Activated naive CD4-positive, alpha-beta T cell treated with anti-CD3 and anti-CD28 coated beads for 36 hours (primary cell): ENCODE results near the gene LUZP2. TPM values are rescaled to one million over a fixed set of nuclear protein-coding genes. Genes with fewer than 3 reads are reported as not detected.

Experiments used
- CTCF ChIA-PET: fragments of 350-600 bp; sonication (Branson Sonifier 250); formaldehyde crosslinking; loops from one replicate; lab custom pipeline; 2021; ENCODE audit warnings: antibody characterized with exemption; lab: Charles Lee
- DNase-seq: peaks from one replicate; pipeline ENCODE4 v3.0.0-alpha.2; 2020
- H3K27ac Mint-ChIP-seq: one replicate; pipeline ENCODE4 v1.8.0; 2021; ENCODE audit warnings: mild to moderate bottlenecking, mixed read lengths
- H3K27me3 Mint-ChIP-seq: one replicate; pipeline ENCODE4 v1.8.0; 2021; ENCODE audit warnings: low read depth, mixed read lengths
- H3K36me3 Mint-ChIP-seq: one replicate; pipeline ENCODE4 v1.8.0; 2021; ENCODE audit warnings: low read depth, mixed read lengths
- H3K4me1 Mint-ChIP-seq: one replicate; pipeline ENCODE4 v1.8.0; 2021; ENCODE audit warnings: low read depth, mixed read lengths
- H3K4me3 Mint-ChIP-seq: one replicate; pipeline ENCODE4 v1.8.0; 2021; ENCODE audit warnings: mild to moderate bottlenecking, moderate library complexity, mixed read lengths
- H3K9me3 Mint-ChIP-seq: one replicate; pipeline ENCODE4 v1.8.0; 2021; ENCODE audit warnings: mixed read lengths
- intact Hi-C: fragments of 100-400 bp; cut with micrococcal nuclease; formaldehyde crosslinking; loops from one replicate; pipeline ENCODE4 v1.15.1; 2023
- total RNA-seq, 2 experiments: library from RNA; stranded (reverse); gene quantifications; one replicate each; pipeline ENCODE4 v1.2.3, GENCODE V29; 2021

LUZP2 gene
- total RNA-seq, 2 experiments from 2014 or later = not detected

DNA sequence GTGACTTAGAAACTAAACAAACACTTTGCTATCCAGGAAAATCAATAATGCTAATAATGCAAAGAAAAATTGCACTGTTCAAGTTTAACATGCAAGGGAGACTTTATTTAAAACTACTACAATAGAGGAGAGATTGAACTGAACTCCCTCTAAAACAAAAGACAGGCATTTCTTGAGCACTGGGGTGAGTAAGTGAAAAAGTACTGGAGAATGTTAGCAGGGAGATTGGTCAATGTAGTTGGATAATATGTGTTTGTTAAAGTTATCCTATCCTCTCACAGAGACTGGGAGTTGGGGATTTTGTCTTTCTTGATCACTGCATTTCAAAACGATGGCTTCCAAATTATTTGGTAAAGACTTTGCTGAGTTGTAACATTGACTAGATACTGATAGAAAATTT, 77.6 kb downstream of the LUZP2 start:
- DNase-seq = no peak
- Mint-ChIP-seq H3K9me3 (peaks cover 3% of the 10 kb centered on the region), H3K4me1 (no peaks in the 10 kb centered on the region), H3K27ac (no peak overlapping the region), H3K27me3 (no peaks in the 10 kb centered on the region), H3K36me3 (no peaks in the 10 kb centered on the region), H3K4me3 (no peak overlapping the region)
- intact Hi-C loops = no loop called here
- CTCF ChIA-PET = no interaction called here

DNA sequence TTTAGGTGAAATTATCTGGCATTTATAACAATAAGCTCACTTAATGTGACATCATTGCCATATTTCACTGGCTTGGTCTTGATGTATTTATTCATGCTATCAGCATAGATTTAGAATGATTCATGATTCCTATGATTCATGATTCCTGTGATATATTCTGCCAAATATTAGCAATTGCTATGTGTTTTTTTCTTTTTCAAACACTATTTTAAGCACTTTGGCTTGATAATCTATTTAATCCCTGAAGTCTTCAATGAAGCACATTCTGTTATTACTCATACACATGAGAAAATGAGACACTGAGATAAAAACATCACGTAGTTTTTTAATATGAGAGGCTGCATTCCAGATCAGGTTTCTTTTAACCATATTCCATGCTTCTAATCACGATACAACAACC, 78.5 kb downstream of the LUZP2 start:
- Mint-ChIP-seq H3K4me3 (no peak overlapping the region), H3K36me3 (no peaks in the 10 kb centered on the region), H3K27ac (no peak overlapping the region), H3K4me1 (no peaks in the 10 kb centered on the region), H3K9me3 (peaks cover 3% of the 10 kb centered on the region), H3K27me3 (no peaks in the 10 kb centered on the region)
- intact Hi-C loops = no loop called here
- no peak for DNase-seq
- CTCF ChIA-PET = no interaction called here

DNA sequence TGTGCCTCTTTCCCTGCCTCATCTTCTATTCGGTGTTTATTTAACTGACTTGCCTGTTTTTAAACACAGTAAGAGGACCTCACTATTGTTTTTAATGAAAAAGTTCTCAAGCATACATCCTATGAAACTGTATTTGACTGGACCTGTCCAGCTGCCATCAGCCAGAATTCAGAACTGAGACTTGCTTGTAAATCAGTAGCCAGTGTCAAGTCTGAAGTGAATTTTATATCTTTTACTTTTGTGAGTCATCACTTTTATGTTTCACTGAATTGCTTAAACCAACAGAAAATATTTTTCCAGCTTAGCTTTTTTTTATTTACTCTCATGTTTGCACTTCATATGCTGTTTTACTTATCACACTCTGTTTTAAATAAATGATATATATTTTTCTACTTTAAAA, 88.3 kb downstream of the LUZP2 start:
- no peaks in the 10 kb centered on the region for H3K4me1 Mint-ChIP-seq
- CTCF ChIA-PET = no interaction called here
- H3K36me3 Mint-ChIP-seq = no peaks in the 10 kb centered on the region
- DNase-seq = no peak
- no peak overlapping the region for H3K4me3 Mint-ChIP-seq
- H3K27me3 Mint-ChIP-seq = no peaks in the 10 kb centered on the region
- no peak overlapping the region for H3K27ac Mint-ChIP-seq
- H3K9me3 Mint-ChIP-seq = peaks cover 2% of the 10 kb centered on the region
- intact Hi-C loops = no loop called here

DNA sequence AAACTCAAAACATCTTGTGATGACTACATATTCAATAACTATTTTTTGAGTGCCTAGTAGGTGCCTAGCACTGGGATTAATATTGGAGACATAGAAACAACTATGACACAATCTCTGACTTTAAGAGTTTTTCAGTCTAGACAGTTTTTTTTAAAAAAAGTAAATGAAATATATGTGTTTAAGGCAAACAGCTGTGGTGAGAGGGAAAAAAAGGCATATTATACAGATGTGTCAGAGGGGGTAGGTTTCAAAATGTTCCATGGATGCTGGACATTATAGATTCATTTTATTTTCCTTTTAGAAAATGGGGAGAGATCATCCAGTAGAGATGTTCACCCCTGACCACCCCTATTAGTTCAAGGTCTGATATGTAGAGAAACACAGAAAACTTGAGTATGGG, 90.8 kb downstream of the LUZP2 start:
- DNase-seq = no peak
- H3K4me3 Mint-ChIP-seq = no peak overlapping the region
- no peak overlapping the region for H3K27ac Mint-ChIP-seq
- H3K4me1 Mint-ChIP-seq = no peaks in the 10 kb centered on the region
- H3K9me3 Mint-ChIP-seq = peaks cover 2% of the 10 kb centered on the region
- no peaks in the 10 kb centered on the region for H3K27me3 Mint-ChIP-seq
- intact Hi-C loops = no loop called here
- H3K36me3 Mint-ChIP-seq = no peaks in the 10 kb centered on the region
- CTCF ChIA-PET = no interaction called here

DNA sequence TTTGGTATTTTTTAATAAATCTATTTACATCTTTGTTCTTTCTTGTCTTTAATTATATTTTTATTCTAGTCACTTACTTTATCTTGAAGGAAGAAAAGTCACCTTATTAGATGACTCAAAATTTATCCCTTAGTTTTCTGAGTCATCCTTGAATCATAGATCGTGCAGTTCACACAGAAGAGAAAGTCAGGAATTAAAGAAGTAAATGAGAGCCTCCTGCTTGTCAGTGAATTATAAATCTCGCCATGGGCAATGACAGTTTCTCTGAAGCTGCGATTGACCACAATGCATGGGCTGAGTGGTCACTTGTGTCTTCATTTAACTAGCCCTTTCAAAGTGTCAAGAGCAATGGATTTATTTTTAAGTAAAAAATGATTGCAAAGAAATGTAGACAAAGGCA, 91.2 kb downstream of the LUZP2 start:
- DNase-seq = no peak
- CTCF ChIA-PET = no interaction called here
- no peak overlapping the region for H3K27ac Mint-ChIP-seq
- H3K9me3 Mint-ChIP-seq = peaks cover 2% of the 10 kb centered on the region
- no peaks in the 10 kb centered on the region for H3K36me3 Mint-ChIP-seq
- H3K4me3 Mint-ChIP-seq = no peak overlapping the region
- H3K4me1 Mint-ChIP-seq = no peaks in the 10 kb centered on the region
- no peaks in the 10 kb centered on the region for H3K27me3 Mint-ChIP-seq
- intact Hi-C loops = no loop called here

DNA sequence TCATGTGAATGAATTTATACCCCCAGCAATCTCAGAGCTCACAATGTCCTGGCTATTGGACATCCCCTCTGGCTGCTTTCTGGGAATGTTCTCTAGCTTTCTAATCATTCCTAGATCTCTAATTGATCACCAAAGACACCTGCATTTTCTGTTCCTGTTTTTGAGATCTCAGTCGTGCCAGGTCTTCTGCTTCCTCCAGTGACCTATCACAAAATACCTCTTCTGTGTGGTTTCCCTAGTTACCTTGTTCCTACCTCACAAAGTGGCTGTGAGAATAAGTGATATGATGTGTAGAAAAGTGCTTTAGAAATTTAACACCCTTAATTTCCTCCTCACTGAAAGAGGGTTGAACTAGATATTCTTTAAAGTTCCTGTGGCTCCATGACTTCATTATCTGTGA, 92.2 kb downstream of the LUZP2 start:
- H3K36me3 Mint-ChIP-seq = no peaks in the 10 kb centered on the region
- CTCF ChIA-PET = no interaction called here
- no peak overlapping the region for H3K4me3 Mint-ChIP-seq
- H3K4me1 Mint-ChIP-seq = no peaks in the 10 kb centered on the region
- peaks cover 2% of the 10 kb centered on the region for H3K9me3 Mint-ChIP-seq
- no peak for DNase-seq
- H3K27ac Mint-ChIP-seq = no peak overlapping the region
- no peaks in the 10 kb centered on the region for H3K27me3 Mint-ChIP-seq
- intact Hi-C loops = no loop called here

DNA sequence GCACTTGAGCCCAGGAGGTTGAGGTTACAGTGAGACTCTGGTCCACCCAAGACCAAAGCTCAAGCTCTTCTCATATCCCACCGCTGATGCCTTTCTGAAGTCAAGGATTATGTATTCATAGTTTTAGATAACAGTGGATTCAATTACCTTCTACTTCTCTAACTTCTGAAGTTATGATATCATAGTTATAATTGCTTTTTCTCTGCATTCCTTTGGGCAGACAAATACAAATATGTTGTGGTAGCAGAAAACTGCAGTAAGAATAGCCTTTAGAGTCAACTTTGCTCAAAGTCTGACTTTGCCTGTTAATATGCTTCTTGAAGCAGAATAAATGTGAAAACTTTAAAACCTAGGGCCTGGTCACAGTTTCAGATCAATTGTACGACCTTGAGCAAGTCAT, 94.4 kb downstream of the LUZP2 start:
- Mint-ChIP-seq H3K27ac (no peak overlapping the region), H3K4me3 (no peak overlapping the region), H3K36me3 (no peaks in the 10 kb centered on the region), H3K4me1 (no peaks in the 10 kb centered on the region), H3K9me3 (no peaks in the 10 kb centered on the region), H3K27me3 (no peaks in the 10 kb centered on the region)
- intact Hi-C loops = no loop called here
- CTCF ChIA-PET = no interaction called here
- no peak for DNase-seq

DNA sequence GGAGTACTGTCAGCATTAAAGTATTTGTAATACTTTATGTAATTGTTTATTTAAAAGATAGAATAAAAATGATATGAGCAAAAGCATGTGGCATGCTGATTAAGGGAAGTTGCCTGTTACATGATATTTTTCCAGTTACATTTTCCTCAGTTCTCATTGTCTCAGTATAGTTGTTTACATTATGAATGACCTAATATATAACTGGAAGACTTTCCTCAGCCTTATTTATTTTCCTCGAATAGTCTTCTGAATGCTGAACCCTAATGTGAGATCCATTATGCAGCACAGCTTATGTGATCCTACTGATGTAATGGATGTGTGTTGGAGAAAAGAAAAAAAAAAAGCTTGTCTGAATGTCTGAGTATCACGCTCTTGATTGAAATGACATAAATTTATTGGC, 95.5 kb downstream of the LUZP2 start:
- DNase-seq = no peak
- H3K9me3 Mint-ChIP-seq = no peaks in the 10 kb centered on the region
- H3K4me3 Mint-ChIP-seq = no peak overlapping the region
- intact Hi-C loops = no loop called here
- no peaks in the 10 kb centered on the region for H3K4me1 Mint-ChIP-seq
- no peak overlapping the region for H3K27ac Mint-ChIP-seq
- H3K36me3 Mint-ChIP-seq = no peaks in the 10 kb centered on the region
- no peaks in the 10 kb centered on the region for H3K27me3 Mint-ChIP-seq
- CTCF ChIA-PET = no interaction called here

DNA sequence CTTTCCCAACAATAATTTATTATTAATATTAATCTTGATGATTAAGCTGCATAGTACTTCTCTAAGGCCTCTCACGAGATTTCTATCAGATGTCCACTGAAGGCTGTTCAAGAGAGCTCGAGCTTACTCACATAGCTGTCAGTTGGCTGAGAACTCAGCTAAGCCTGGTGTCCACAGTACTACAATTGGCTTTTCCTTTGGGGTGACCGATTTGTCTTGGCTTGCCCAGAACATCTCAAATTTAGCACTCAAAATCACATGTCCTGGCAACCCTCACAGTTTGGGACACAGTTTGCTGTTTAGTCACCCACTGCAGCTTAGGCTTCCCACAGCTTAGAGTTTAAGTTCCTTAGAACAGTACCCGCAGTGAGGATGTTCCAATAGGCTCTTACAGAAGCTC, 96.5 kb downstream of the LUZP2 start:
- Mint-ChIP-seq H3K27me3 (no peaks in the 10 kb centered on the region), H3K36me3 (no peaks in the 10 kb centered on the region), H3K4me3 (no peak overlapping the region), H3K9me3 (no peaks in the 10 kb centered on the region), H3K4me1 (no peaks in the 10 kb centered on the region), H3K27ac (no peak overlapping the region)
- intact Hi-C loops = no loop called here
- CTCF ChIA-PET = no interaction called here
- no peak for DNase-seq

DNA sequence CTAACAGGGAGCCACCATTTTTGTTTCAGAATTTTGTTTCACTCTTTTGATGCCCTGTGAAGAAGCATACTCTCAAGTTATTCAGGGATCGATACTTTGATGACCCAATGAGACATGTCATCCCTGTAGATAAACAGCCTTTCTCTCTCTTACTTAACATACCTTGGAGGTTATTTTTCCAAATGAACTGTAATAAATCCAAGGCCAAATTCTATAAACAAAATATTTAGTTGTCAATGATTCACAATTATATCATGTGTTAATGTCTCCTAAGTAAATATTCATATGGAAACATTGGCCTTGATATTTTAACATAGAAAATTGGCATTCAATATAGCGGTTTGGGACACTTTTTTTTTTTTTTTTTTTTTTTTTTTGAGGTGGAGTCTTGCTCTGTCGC, 97.5 kb downstream of the LUZP2 start:
- Mint-ChIP-seq H3K9me3 (peaks cover 2% of the 10 kb centered on the region), H3K27me3 (no peaks in the 10 kb centered on the region), H3K4me3 (no peak overlapping the region), H3K27ac (no peak overlapping the region), H3K4me1 (no peaks in the 10 kb centered on the region), H3K36me3 (no peaks in the 10 kb centered on the region)
- CTCF ChIA-PET = no interaction called here
- DNase-seq = no peak
- intact Hi-C loops = no loop called here

DNA sequence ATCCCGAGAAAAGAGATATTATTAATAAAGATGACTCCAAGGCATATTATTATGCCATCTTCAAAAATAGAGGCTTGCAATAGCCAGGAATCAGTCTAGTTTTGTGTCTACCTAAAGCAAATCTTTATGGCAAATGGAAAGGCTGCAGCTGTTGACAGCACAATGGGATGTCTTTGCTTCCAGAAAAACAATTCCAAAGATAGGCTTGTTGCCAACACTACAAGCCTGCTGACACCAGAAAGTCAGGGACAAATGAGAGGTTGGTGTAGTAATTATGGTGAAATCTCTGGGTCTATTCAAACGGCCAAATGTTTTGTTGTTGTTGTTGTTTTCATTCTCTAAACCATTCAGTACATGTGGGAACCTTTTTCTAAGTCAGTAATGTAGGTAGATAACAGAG, 101.8 kb downstream of the LUZP2 start:
- Mint-ChIP-seq H3K27me3 (no peaks in the 10 kb centered on the region), H3K9me3 (peaks cover 2% of the 10 kb centered on the region), H3K4me3 (no peak overlapping the region), H3K4me1 (no peaks in the 10 kb centered on the region), H3K36me3 (no peaks in the 10 kb centered on the region), H3K27ac (no peak overlapping the region)
- DNase-seq = no peak
- CTCF ChIA-PET = no interaction called here
- intact Hi-C loops = no loop called here

DNA sequence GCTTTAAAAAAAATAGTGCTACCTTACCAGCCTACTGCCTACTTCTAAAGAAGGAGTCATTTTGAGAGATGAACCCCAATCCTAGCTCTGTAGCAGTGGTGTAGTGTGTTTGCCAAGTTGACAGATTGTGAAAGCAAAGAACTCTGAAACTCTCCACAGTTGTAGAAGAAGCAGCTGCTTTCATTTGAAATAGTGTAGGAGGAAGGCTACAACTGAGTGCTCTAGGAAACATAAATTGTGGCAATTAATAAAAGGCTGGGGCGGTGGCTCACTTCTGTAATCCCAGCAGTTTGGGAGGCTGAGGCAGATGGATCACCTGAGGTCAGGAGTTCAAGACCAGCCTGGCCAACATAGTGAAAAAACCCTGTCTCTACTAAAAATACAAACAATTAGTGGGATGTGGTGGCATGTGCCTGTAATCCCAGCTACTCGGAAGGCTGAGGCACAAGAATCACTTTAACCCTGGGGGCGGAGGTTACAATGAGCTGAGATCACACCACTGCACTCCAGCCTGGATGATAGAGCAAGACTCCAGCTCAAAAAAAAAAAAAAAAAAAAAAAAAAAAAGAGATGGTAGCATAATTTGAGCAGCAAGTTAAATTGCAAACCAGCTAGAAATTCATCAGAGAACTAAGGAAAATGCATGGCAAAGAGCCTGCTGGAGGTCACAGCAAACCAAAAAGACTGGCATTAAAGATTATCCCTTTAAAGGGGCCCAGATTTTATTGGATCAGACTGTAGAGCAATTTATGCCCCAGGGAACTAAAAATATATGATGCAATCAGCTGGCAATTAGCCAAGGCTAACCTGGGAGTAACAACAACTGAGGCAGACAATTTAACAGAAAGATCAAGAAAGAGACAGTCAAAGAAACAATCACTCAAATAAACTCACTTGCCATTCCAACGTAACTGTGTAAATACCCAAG, 112.6 kb downstream of the LUZP2 start:
- H3K36me3 Mint-ChIP-seq = no peaks in the 10 kb centered on the region
- peaks cover 6% of the 10 kb centered on the region for H3K9me3 Mint-ChIP-seq
- no peaks in the 10 kb centered on the region for H3K27me3 Mint-ChIP-seq
- no peak for DNase-seq
- intact Hi-C loops = no loop called here
- no peaks in the 10 kb centered on the region for H3K4me1 Mint-ChIP-seq
- CTCF ChIA-PET = no interaction called here
- no peak overlapping the region for H3K4me3 Mint-ChIP-seq
- no peak overlapping the region for H3K27ac Mint-ChIP-seq

DNA sequence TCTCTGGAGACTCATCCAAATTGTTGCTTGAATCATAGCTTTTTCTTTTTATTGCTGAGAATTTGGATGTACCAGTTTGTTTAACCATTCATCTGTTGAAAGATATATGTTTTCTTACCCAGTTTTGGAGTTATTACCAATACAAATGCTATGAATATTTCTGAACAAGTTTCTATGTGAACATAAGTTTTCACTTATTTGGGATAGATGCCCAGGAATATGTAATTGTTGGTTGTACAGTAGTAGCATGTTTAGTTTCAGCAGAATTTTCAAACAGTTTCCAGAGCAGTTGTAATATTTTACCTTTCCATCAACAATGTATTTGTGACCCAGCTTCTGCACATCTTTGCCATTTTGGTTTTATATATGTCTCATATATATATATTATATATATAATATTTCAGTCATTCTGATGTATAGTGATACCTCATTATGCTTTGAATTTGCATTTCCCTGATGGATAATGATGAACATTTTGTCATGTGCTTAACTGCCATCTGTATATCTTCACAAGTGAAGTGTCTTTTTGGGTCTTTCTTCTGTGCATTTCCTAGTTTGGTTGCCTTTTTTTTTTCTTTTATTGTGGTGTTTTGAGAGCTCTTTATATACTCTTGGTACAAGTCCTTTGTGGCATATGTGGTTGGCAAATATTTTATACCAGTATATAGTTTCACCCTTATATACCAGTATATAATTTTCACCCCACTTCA, 118.8 kb downstream of the LUZP2 start:
- CTCF ChIA-PET = no interaction called here
- Mint-ChIP-seq H3K27ac (no peak overlapping the region), H3K4me3 (no peak overlapping the region), H3K36me3 (no peaks in the 10 kb centered on the region), H3K4me1 (no peaks in the 10 kb centered on the region), H3K27me3 (no peaks in the 10 kb centered on the region), H3K9me3 (peaks cover 4% of the 10 kb centered on the region)
- no peak for DNase-seq
- intact Hi-C loops = no loop called here
